ENCODE results near the gene PRR29. TPM values are rescaled to one million over a fixed set of nuclear protein-coding genes. Genes with fewer than 3 reads are reported as not detected.

The PRR29 gene
- polyA plus RNA-seq, 1 donor from 2014 or later, result 2.8 TPM

GRCh38 chr17:63999680-64000531 lies 1.8 kb downstream of the PRR29 start:
- Histone ChIP-seq H3K27me3 (ENCODE audit: insufficient read depth, low read depth, low read length) (no peaks in the 10 kb centered on the region), H3K9me3 (ENCODE audit: low read length) (no peaks in the 10 kb centered on the region), H2AFZ (ENCODE audit: low read depth, low read length) (no peak overlapping the region), H3K27ac (ENCODE audit: low read length) (no peak overlapping the region), H3K9me2 (ENCODE audit: insufficient read depth, low read length) (no peaks in the 10 kb centered on the region), H3K4me2 (ENCODE audit: low read length) (no peak overlapping the region), H3K4me3 (ENCODE audit: low read length) (peak overlapping the region; percentile 85), H3K9ac (ENCODE audit: low read length) (no peak overlapping the region), H4K20me1 (ENCODE audit: insufficient read depth) (no peaks in the 10 kb centered on the region), H3K36me3 (ENCODE audit: insufficient read depth, low read length) (no peaks in the 10 kb centered on the region), H3K79me2 (replicated peaks; ENCODE audit: insufficient read depth, low read length) (no peaks in the 10 kb centered on the region), H3F3A (ENCODE audit: insufficient read depth, low read length, poor library complexity, severe bottlenecking) (no peaks in the 10 kb centered on the region)
- TF ChIP-seq SMC3 (conservative IDR thresholded peaks at IDR 0.05; ENCODE audit: poor library complexity), result no peak
- no peak for TF ChIP-seq EZH2 (IDR thresholded peaks at IDR 0.05; ENCODE audit: borderline replicate concordance, insufficient read depth, low read length, poor library complexity, severe bottlenecking)
- TF ChIP-seq RAD21 (conservative IDR thresholded peaks at IDR 0.05), result no peak
- TF ChIP-seq REST (IDR thresholded peaks at IDR 0.05; ENCODE audit: borderline replicate concordance), result no peak
- TF ChIP-seq EP300 (conservative IDR thresholded peaks at IDR 0.05; ENCODE audit: poor library complexity, severe bottlenecking), result no peak
- no peak for TF ChIP-seq TAF1 (IDR thresholded peaks at IDR 0.05; ENCODE audit: low read depth)
- no peak for TF ChIP-seq MXI1 (conservative IDR thresholded peaks at IDR 0.05; ENCODE audit: poor library complexity, severe bottlenecking)
- no peak for TF ChIP-seq CTCF (IDR thresholded peaks at IDR 0.05; ENCODE audit: poor library complexity, severe bottlenecking)
- TF ChIP-seq POLR2AphosphoS5 (IDR thresholded peaks at IDR 0.05), result no peak

GRCh38 chr17:64001091-64001579 lies 3.0 kb downstream of the PRR29 start:
- no peak for TF ChIP-seq RAD21 (conservative IDR thresholded peaks at IDR 0.05)
- H3K4me2 ChIP-seq (ENCODE audit: low read length), result no peak overlapping the region
- H3K9me3 ChIP-seq (ENCODE audit: low read length), result no peaks in the 10 kb centered on the region
- H2AFZ ChIP-seq (ENCODE audit: low read depth, low read length), result no peak overlapping the region
- H3K4me3 ChIP-seq (ENCODE audit: low read length), result no peak overlapping the region
- no peaks in the 10 kb centered on the region for H3F3A ChIP-seq (ENCODE audit: insufficient read depth, low read length, poor library complexity, severe bottlenecking)
- H3K36me3 ChIP-seq (ENCODE audit: insufficient read depth, low read length), result no peaks in the 10 kb centered on the region
- no peaks in the 10 kb centered on the region for H3K79me2 ChIP-seq (replicated peaks; ENCODE audit: insufficient read depth, low read length)
- H3K9ac ChIP-seq (ENCODE audit: low read length), result no peak overlapping the region
- H3K27me3 ChIP-seq (ENCODE audit: insufficient read depth, low read depth, low read length), result no peaks in the 10 kb centered on the region
- H3K9me2 ChIP-seq (ENCODE audit: insufficient read depth, low read length), result no peaks in the 10 kb centered on the region
- no peaks in the 10 kb centered on the region for H4K20me1 ChIP-seq (ENCODE audit: insufficient read depth)
- H3K27ac ChIP-seq (ENCODE audit: low read length), result no peak overlapping the region
